Endodermal cell (in vitro differentiated cells): ENCODE data around the gene KCNMB3. TPM values are rescaled to one million over a fixed set of nuclear protein-coding genes. Genes with fewer than 3 reads are reported as not detected.

Experiments used
- DNase-seq: peaks from one replicate; pipeline ENCODE4 v3.0.0-alpha.2; 2017
- H3K27ac ChIP-seq: 2 replicates; pipeline ENCODE4 v1.5.1; 2013; ENCODE audit warnings: mild to moderate bottlenecking, low read depth, low read length, moderate library complexity
- H3K27me3 ChIP-seq: 2 replicates; pipeline ENCODE4 v1.6.1; 2013; ENCODE audit warnings: mild to moderate bottlenecking, low read length, moderate library complexity; ENCODE audit not compliant: insufficient read depth, control insufficient read depth, poor library complexity, severe bottlenecking
- H3K36me3 ChIP-seq: 2 replicates; pipeline ENCODE4 v1.7.0; 2013; ENCODE audit warnings: mild to moderate bottlenecking, low read length, moderate library complexity; ENCODE audit not compliant: control insufficient read depth, insufficient read depth
- H3K4me1 ChIP-seq: one replicate; pipeline ENCODE4 v1.7.0; 2013; ENCODE audit warnings: low read length; ENCODE audit not compliant: control insufficient read depth, insufficient read depth
- H3K4me3 ChIP-seq: 2 replicates; pipeline ENCODE4 v1.5.1; 2013; ENCODE audit warnings: mild to moderate bottlenecking, low read length, moderate library complexity
- H3K9ac ChIP-seq: 2 replicates; pipeline ENCODE4 v1.6.1; 2013; ENCODE audit warnings: mild to moderate bottlenecking, low read length, moderate library complexity; ENCODE audit not compliant: poor library complexity, severe bottlenecking; ENCODE audit errors: extremely low read depth
- H3K9me3 ChIP-seq: 2 replicates; pipeline ENCODE4 v1.6.1; 2013; ENCODE audit warnings: mild to moderate bottlenecking, low read length, moderate library complexity; ENCODE audit not compliant: control insufficient read depth
- H3K27ac Mint-ChIP-seq: 2 replicates; pipeline ENCODE4 v1.8.0; 2020; ENCODE audit warnings: mixed read lengths
- H3K27me3 Mint-ChIP-seq: 2 replicates; pipeline ENCODE4 v1.8.0; 2021; ENCODE audit warnings: mild to moderate bottlenecking, mixed read lengths; ENCODE audit not compliant: insufficient read depth
- H3K36me3 Mint-ChIP-seq: 2 replicates; pipeline ENCODE4 v1.8.0; 2020; ENCODE audit warnings: low read depth, mixed read lengths
- H3K4me1 Mint-ChIP-seq: 2 replicates; pipeline ENCODE4 v1.8.0; 2020; ENCODE audit warnings: mixed read lengths
- H3K4me3 Mint-ChIP-seq: 2 replicates; pipeline ENCODE4 v1.8.0; 2020; ENCODE audit warnings: mild to moderate bottlenecking, moderate library complexity, mixed read lengths
- H3K9me3 Mint-ChIP-seq: 2 replicates; pipeline ENCODE4 v1.8.0; 2020; ENCODE audit warnings: mild to moderate bottlenecking, mixed read lengths
- WGBS, 2 experiments: methylation state at CpG; one replicate each; pipeline versions ENCODE4 v1.1.5 to v1.1.7; 2013; ENCODE audit warnings: missing lambda C conversion rate in 2 of 2, mixed read lengths in 1 of 2; ENCODE audit not compliant: insufficient coverage in 1 of 2, insufficient read length in 1 of 2; 5-methylcytosine and 5-hydroxymethylcytosine counted together
- total RNA-seq, 2 donors: library from RNA; stranded (reverse); fragmentation: NEBNext Ultra II Directional in 1 of 2; extraction: Animal tissue kit (Norgen Biotek cat#: 25700) in 1 of 2; gene quantifications; 2 replicates in 1 of 2; 3 replicates in 1 of 2; pipeline ENCODE4 v1.2.1, GENCODE V29; 2021
- TF ChIP-seq, protein P1 (sequence below): fragments of 200-600 bp; sonication (generic); conservative IDR thresholded peaks from 2 replicates; pipeline ENCODE4 v1.5.0; 2021; ENCODE audit warnings: antibody characterized with exemption, mild to moderate bottlenecking

The KCNMB3 gene
- total RNA-seq, 2 donors from 2014 or later, result 2.4 to 2.6 TPM

DNA sequence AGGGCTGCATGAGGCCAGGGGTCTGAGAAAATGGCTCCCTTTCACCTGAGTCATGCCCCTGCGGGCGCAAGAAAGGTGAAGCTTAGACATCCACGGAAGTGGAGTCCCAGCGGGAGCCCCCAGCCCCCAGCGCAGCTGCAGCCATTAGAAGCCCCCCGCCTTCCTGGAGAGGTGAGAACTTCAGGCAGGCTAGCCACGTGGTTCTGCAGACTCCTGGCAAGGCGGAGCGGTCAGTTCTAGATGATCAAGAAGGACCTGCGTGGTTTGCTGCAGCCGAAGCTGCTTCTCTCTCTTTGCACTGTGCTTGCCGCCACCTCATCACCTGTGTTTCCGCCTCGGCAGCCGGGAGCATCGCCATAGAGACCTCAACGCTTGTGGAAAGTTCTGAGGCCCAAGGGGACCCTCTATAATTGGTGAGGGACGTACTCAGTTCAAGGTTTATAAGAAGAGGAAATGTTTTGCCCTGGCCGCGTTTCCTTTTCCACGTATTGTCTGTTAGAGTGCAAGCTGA is 15.8 kb upstream of the KCNMB3 start:
- H3K9ac ChIP-seq, result no peak overlapping the region
- H3K36me3 ChIP-seq, result no peaks in the 10 kb centered on the region
- H3K9me3 ChIP-seq, result no peaks in the 10 kb centered on the region
- Mint-ChIP-seq H3K4me1 (peaks cover 6% of the 10 kb centered on the region), H3K27ac (no peak overlapping the region), H3K36me3 (no peaks in the 10 kb centered on the region), H3K9me3 (no peaks in the 10 kb centered on the region), H3K27me3 (no peaks in the 10 kb centered on the region), H3K4me3 (no peak overlapping the region)
- no peak overlapping the region for H3K4me3 ChIP-seq
- no peaks in the 10 kb centered on the region for H3K27me3 ChIP-seq
- no peaks in the 10 kb centered on the region for H3K4me1 ChIP-seq
- WGBS, 2 experiments, result 92 to 97% methylated on average over 15 to 21 of the region's 21 CpGs
- H3K27ac ChIP-seq, result no peak overlapping the region
- TF ChIP-seq, protein P1, sequence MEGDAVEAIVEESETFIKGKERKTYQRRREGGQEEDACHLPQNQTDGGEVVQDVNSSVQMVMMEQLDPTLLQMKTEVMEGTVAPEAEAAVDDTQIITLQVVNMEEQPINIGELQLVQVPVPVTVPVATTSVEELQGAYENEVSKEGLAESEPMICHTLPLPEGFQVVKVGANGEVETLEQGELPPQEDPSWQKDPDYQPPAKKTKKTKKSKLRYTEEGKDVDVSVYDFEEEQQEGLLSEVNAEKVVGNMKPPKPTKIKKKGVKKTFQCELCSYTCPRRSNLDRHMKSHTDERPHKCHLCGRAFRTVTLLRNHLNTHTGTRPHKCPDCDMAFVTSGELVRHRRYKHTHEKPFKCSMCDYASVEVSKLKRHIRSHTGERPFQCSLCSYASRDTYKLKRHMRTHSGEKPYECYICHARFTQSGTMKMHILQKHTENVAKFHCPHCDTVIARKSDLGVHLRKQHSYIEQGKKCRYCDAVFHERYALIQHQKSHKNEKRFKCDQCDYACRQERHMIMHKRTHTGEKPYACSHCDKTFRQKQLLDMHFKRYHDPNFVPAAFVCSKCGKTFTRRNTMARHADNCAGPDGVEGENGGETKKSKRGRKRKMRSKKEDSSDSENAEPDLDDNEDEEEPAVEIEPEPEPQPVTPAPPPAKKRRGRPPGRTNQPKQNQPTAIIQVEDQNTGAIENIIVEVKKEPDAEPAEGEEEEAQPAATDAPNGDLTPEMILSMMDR, result no peak
- no peak for DNase-seq

- H3K27ac ChIP-seq, result no peak overlapping the region
- no peak for DNase-seq
- H3K4me1 ChIP-seq, result no peaks in the 10 kb centered on the region
- H3K4me3 ChIP-seq, result no peak overlapping the region
- no peak overlapping the region for H3K9ac ChIP-seq
- H3K4me3 Mint-ChIP-seq, result no peak overlapping the region
- H3K27me3 Mint-ChIP-seq, result peaks cover 2% of the 10 kb centered on the region
- H3K27ac Mint-ChIP-seq, result no peak overlapping the region
- H3K4me1 Mint-ChIP-seq, result peaks cover 6% of the 10 kb centered on the region
- H3K36me3 Mint-ChIP-seq, result no peaks in the 10 kb centered on the region
- 90 to 94% methylated on average over 3 to 4 of the region's 4 CpGs for WGBS, 2 experiments
- no peaks in the 10 kb centered on the region for H3K9me3 ChIP-seq
- TF ChIP-seq, protein P1, result no peak
- H3K36me3 ChIP-seq, result no peaks in the 10 kb centered on the region
- peaks cover 4% of the 10 kb centered on the region for H3K9me3 Mint-ChIP-seq
- H3K27me3 ChIP-seq, result no peaks in the 10 kb centered on the region
These were observed 15.0 kb upstream of the KCNMB3 start for GRCh38 chr3:179265875-179266274.

DNA sequence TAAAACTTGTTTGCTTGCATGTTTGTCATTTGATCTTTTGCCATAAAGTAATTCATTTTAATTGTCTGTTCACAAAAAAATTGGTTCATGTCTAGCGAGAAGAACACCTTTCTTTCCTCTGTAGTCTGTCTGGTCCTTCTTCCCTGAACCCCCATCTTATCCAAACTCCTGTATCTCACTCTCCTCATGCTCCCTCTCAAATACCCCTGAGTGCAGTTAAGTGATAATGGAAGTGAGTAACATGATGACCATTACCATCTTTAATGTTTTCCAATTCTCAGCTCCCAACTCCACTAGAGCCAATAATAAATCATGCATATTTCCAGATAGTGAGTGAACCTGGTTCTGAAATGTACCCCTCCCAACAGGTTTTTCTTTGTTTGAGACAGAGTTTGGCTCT is 14.2 kb upstream of the KCNMB3 start:
- 92 to 100% methylated on average over 1 of the region's 1 CpG for WGBS, 2 experiments
- no peak overlapping the region for H3K9ac ChIP-seq
- peaks cover 6% of the 10 kb centered on the region for H3K4me1 Mint-ChIP-seq
- peaks cover 6% of the 10 kb centered on the region for H3K9me3 ChIP-seq
- H3K4me1 ChIP-seq, result no peaks in the 10 kb centered on the region
- H3K9me3 Mint-ChIP-seq, result peaks cover 11% of the 10 kb centered on the region
- no peak overlapping the region for H3K27ac Mint-ChIP-seq
- no peaks in the 10 kb centered on the region for H3K36me3 ChIP-seq
- no peak overlapping the region for H3K4me3 Mint-ChIP-seq
- peaks cover 4% of the 10 kb centered on the region for H3K27me3 ChIP-seq
- H3K27me3 Mint-ChIP-seq, result peaks cover 10% of the 10 kb centered on the region
- peaks cover 7% of the 10 kb centered on the region for H3K36me3 Mint-ChIP-seq
- TF ChIP-seq, protein P1, result no peak
- no peak overlapping the region for H3K4me3 ChIP-seq
- DNase-seq, result no peak
- H3K27ac ChIP-seq, result no peak overlapping the region
